NB4 (cell line): ENCODE data around the gene SLC17A7.
"Not testable (repeated sequence)": the region's sequence is repeated elsewhere in the genome, so short reads cannot be mapped to it uniquely, and the experiment has no call there.

Experiments used
- MYC ChIP-seq: IDR thresholded peaks from 2 replicates; pipeline ENCODE4 v1.6.1; 2011; ENCODE audit warnings: low read depth, low read length
- POLR2A ChIP-seq: IDR thresholded peaks from 2 replicates; pipeline ENCODE4 v1.6.1; 2011; ENCODE audit warnings: mild to moderate bottlenecking; ENCODE audit not compliant: insufficient read length; ENCODE audit errors: extremely low read depth
- TF ChIP-seq, protein P1 (sequence below): IDR thresholded peaks from one replicate; pipeline ENCODE4 v1.5.1; 2012; ENCODE audit warnings: low read depth, low read length
- TF ChIP-seq, protein P2 (sequence below): IDR thresholded peaks from 2 replicates; pipeline ENCODE4 v1.6.1; 2011; ENCODE audit warnings: low read depth, low read length

DNA sequence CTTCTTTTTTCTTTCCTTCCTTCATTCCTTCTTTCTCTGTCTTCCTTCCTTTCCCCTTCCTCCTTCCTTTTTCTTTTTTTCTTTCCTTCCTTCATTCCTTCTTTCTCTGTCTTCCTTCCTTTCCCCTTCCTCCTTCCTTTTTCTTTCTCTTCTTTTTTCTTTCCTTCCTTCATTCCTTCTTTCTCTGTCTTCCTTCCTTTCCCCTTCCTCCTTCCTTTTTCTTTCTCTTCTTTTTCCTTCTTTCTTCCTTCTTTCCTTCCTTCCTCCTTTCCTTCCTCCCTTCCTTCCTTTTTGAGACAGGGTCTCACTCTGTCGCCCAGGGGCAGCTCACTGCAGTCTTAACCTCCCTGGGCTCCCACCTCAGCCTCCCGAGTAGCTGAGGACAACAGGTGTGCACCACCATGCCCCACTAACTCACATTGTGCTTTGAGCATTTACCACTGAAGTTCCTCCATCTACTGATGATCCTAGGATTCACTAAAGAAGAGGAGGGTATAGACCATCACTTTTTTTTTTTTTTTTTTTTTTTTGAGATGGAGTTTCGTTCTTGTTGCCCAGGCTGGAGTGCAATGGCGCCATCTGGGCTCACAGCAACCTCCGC lies 2.9 kb upstream of the SLC17A7 start:
- TF ChIP-seq, protein P1, sequence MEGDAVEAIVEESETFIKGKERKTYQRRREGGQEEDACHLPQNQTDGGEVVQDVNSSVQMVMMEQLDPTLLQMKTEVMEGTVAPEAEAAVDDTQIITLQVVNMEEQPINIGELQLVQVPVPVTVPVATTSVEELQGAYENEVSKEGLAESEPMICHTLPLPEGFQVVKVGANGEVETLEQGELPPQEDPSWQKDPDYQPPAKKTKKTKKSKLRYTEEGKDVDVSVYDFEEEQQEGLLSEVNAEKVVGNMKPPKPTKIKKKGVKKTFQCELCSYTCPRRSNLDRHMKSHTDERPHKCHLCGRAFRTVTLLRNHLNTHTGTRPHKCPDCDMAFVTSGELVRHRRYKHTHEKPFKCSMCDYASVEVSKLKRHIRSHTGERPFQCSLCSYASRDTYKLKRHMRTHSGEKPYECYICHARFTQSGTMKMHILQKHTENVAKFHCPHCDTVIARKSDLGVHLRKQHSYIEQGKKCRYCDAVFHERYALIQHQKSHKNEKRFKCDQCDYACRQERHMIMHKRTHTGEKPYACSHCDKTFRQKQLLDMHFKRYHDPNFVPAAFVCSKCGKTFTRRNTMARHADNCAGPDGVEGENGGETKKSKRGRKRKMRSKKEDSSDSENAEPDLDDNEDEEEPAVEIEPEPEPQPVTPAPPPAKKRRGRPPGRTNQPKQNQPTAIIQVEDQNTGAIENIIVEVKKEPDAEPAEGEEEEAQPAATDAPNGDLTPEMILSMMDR = not testable (repeated sequence)
- not testable (repeated sequence) for TF ChIP-seq POLR2A, MYC
- TF ChIP-seq, protein P2, sequence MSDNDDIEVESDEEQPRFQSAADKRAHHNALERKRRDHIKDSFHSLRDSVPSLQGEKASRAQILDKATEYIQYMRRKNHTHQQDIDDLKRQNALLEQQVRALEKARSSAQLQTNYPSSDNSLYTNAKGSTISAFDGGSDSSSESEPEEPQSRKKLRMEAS = not testable (repeated sequence)
